ENCODE data around the gene ALPG.

Gene ALPG

GRCh38 chr2:232412986-232413385, 6.3 kb downstream of the ALPG start:
- DNase-seq (ENCODE audit: low spot score): no peak
- ChIA-PET POLR2A (ENCODE audit: low non-redundant PET) (no interaction called here), CTCF (interaction anchor here (0.6 kb wide), 1 partner anchor 77 kb away, joined by 7 read pairs; no protein-coding TSS in a partner anchor)
- no peak overlapping the region for H3K27ac ChIP-seq
- TF ChIP-seq CTCF (conservative IDR thresholded peaks at IDR 0.05; ENCODE audit: low read depth): no peak

GRCh38 chr2:232415138-232415690, 8.6 kb downstream of the ALPG start:
- no peak overlapping the region for H3K27ac ChIP-seq
- POLR2A ChIA-PET (ENCODE audit: low non-redundant PET): no interaction called here
- CTCF ChIA-PET: interaction anchor here (0.6 kb wide), 2 partner anchors 32 to 138 kb away, joined by 3 read pairs; no protein-coding TSS in a partner anchor
- DNase-seq (ENCODE audit: low spot score): no peak
- TF ChIP-seq CTCF (conservative IDR thresholded peaks at IDR 0.05; ENCODE audit: low read depth): no peak

GRCh38 chr2:232415736-232416520, 9.3 kb downstream of the ALPG start:
- H3K27ac ChIP-seq: no peak overlapping the region
- no peak for DNase-seq (ENCODE audit: low spot score)
- no peak for TF ChIP-seq CTCF (conservative IDR thresholded peaks at IDR 0.05; ENCODE audit: low read depth)
- POLR2A ChIA-PET (ENCODE audit: low non-redundant PET): no interaction called here
- CTCF ChIA-PET: interaction anchor here (0.6 kb wide), 2 partner anchors 31 to 139 kb away, joined by 3 read pairs; no protein-coding TSS in a partner anchor

- CTCF ChIA-PET: no interaction called here
- POLR2A ChIA-PET (ENCODE audit: low non-redundant PET): no interaction called here
- TF ChIP-seq CTCF (conservative IDR thresholded peaks at IDR 0.05; ENCODE audit: low read depth): no peak
- DNase-seq (ENCODE audit: low spot score): no peak
- H3K27ac ChIP-seq: no peak overlapping the region
Measured at GRCh38 chr2:232416521-232417470, 10.2 kb downstream of the ALPG start.

GRCh38 chr2:232417489-232417888, 10.8 kb downstream of the ALPG start:
- ChIA-PET CTCF (no interaction called here), POLR2A (ENCODE audit: low non-redundant PET) (no interaction called here)
- no peak for TF ChIP-seq CTCF (conservative IDR thresholded peaks at IDR 0.05; ENCODE audit: low read depth)

GRCh38 chr2:232418056-232418455, 11.4 kb downstream of the ALPG start:
- DNase-seq (ENCODE audit: low spot score): no peak
- CTCF ChIA-PET: no interaction called here
- no peak overlapping the region for H3K27ac ChIP-seq
- TF ChIP-seq CTCF (conservative IDR thresholded peaks at IDR 0.05; ENCODE audit: low read depth): no peak
- POLR2A ChIA-PET (ENCODE audit: low non-redundant PET): no interaction called here

More at GRCh38 chr2:232417489-232417888, 10.8 kb downstream of the ALPG start:
- no peak for DNase-seq (ENCODE audit: low spot score)
- no peak overlapping the region for H3K27ac ChIP-seq
